ENCODE results near the gene KCTD1. TPM values are rescaled to one million over a fixed set of nuclear protein-coding genes. Genes with fewer than 3 reads are reported as not detected.

Gene KCTD1
- total and polyA plus RNA-seq, 4 donors = 0.78 to 2.9 (median 2.0) TPM

DNA sequence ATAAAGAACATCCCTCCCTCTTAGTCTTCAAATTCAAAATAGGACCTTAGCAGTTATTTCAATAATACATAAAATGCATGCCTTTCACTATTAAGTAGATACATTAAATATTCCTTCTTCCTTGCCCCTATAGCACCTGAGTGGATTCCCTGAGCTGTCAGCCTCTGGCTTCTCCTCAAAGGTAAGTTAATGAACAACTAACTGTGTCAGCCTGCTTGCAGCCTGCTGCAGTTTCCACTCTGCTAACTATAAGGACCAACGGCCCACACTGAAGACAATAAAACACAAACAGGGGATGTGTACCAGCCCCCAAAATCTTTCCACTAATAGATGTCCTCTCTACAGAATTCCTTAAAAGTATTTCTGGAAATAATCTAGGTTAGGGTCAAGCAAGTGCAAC is 5.0 kb downstream of the KCTD1 start (continued):
- TF ChIP-seq REST (IDR thresholded peaks at IDR 0.05) (no peak), RXRA (IDR thresholded peaks at IDR 0.05) (no peak), NR2F2 (IDR thresholded peaks at IDR 0.05) (no peak)

DNA sequence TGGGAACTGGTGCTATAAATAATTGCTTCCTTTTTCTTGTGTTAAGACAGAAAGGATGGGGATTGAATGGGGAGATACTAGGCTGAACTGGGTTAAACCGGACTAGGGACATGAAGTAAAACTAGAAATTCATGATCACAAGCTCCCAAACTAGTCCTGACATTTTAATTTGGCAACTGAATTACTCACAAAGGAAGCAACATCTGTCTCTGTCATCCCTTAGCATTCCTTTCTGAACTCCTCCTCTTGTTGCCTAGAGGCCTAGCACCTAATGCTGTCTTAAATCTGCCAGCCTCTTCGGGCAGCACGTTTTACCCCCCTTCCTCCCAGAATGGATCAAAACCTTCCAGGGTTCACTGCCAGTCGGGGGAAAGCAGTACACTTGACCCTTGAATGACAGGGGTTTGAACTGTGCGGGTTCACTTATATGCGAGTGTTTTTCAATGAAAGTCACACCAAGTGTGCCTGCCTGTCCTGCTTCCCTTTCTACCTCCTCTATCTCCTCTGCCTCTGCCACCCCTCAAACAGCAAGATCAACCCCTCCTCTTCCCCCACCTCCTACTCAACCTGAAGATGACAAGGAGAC is 8.2 kb downstream of the KCTD1 start:
- no peak for DNase-seq (ENCODE audit: low spot score)
- Histone ChIP-seq H3K4me3 (ENCODE audit: low read depth in 1 of 3, low read length in 3 of 3) (no peak overlapping the region), H3K9me3 (ENCODE audit: control insufficient read depth in 4 of 4, low read length in 3 of 4) (no peaks in the 10 kb centered on the region), H3K27ac (ENCODE audit: low read depth in 1 of 2, low read length in 2 of 2) (no peak overlapping the region), H3K27me3 (ENCODE audit: control insufficient read depth in 4 of 4, insufficient read depth in 4 of 4, low read length in 3 of 4) (no peaks in the 10 kb centered on the region), H3K9ac (ENCODE audit: low read depth in 1 of 2, low read length in 2 of 2) (no peak overlapping the region), H3K4me1 (ENCODE audit: control insufficient read depth in 4 of 4, insufficient read depth in 4 of 4, low read length in 3 of 4) (peaks cover 0 to 19% (median 7%) of the 10 kb centered on the region in 4 donors), H3K36me3 (ENCODE audit: control insufficient read depth in 4 of 4, insufficient read depth in 3 of 4, low read depth in 1 of 4, low read length in 3 of 4) (no peaks in the 10 kb centered on the region)
- no peak for TF ChIP-seq YY1 (IDR thresholded peaks at IDR 0.05)
- TF ChIP-seq REST (IDR thresholded peaks at IDR 0.05) = no peak
- TF ChIP-seq GABPA (IDR thresholded peaks at IDR 0.05 in 1 of 2, conservative IDR thresholded peaks at IDR 0.05 in 1 of 2) = no peak
- no peak for TF ChIP-seq SP1 (IDR thresholded peaks at IDR 0.05)
- TF ChIP-seq ZBTB33 (IDR thresholded peaks at IDR 0.05) = no peak
- no peak for TF ChIP-seq JUND (IDR thresholded peaks at IDR 0.05)
- TF ChIP-seq HNF4G (IDR thresholded peaks at IDR 0.05) = no peak
- no peak for TF ChIP-seq HNF4A (conservative IDR thresholded peaks at IDR 0.05)
- no peak for TF ChIP-seq EGR1 (IDR thresholded peaks at IDR 0.05; ENCODE audit: low read depth in 2 of 2)
- 85% methylated on average over 6 of the region's 6 CpGs for WGBS

DNA sequence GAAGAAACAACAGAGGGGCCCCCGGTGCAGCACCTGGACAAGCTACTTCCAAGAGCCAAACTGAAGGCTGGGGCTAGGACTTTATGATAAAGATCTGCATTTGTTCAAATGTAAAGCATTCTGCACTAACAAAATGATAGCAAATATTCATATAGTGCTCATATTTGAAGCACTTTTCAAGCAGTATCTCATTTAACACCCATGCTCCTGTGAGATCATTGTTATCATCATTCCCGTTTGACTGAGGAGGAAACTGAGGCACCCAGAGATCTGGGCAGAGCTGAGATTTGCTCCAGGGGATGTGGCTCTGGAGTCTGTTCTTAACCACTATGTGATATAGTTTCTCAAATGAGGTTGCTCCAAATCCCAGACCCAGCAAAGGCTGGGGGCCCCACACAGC is 9.8 kb downstream of the KCTD1 start:
- 94% methylated on average over 2 of the region's 2 CpGs for WGBS
- Histone ChIP-seq H3K27me3 (ENCODE audit: control insufficient read depth in 4 of 4, insufficient read depth in 4 of 4, low read length in 3 of 4) (no peaks in the 10 kb centered on the region), H3K9me3 (ENCODE audit: control insufficient read depth in 4 of 4, low read length in 3 of 4) (no peaks in the 10 kb centered on the region), H3K36me3 (ENCODE audit: control insufficient read depth in 4 of 4, insufficient read depth in 3 of 4, low read depth in 1 of 4, low read length in 3 of 4) (no peaks in the 10 kb centered on the region), H3K4me1 (ENCODE audit: control insufficient read depth in 4 of 4, insufficient read depth in 4 of 4, low read length in 3 of 4) (peaks cover 0 to 5% (median 4%) of the 10 kb centered on the region in 4 donors), H3K4me3 (ENCODE audit: low read depth in 1 of 3, low read length in 3 of 3) (no peak overlapping the region), H3K9ac (ENCODE audit: low read depth in 1 of 2, low read length in 2 of 2) (no peak overlapping the region), H3K27ac (ENCODE audit: low read depth in 1 of 2, low read length in 2 of 2) (no peak overlapping the region)
- DNase-seq (ENCODE audit: low spot score) = no peak
- no peak for TF ChIP-seq SP1 (IDR thresholded peaks at IDR 0.05)
- TF ChIP-seq TAF1 (conservative IDR thresholded peaks at IDR 0.05) = no peak
- no peak for TF ChIP-seq EGR1 (IDR thresholded peaks at IDR 0.05; ENCODE audit: low read depth in 2 of 2)
- TF ChIP-seq, protein P1, sequence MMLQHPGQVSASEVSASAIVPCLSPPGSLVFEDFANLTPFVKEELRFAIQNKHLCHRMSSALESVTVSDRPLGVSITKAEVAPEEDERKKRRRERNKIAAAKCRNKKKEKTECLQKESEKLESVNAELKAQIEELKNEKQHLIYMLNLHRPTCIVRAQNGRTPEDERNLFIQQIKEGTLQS (IDR thresholded peaks at IDR 0.05) = no peak
- no peak for TF ChIP-seq NR2F2 (IDR thresholded peaks at IDR 0.05)
- TF ChIP-seq HNF4G (IDR thresholded peaks at IDR 0.05) = no peak
- TF ChIP-seq, protein P2, sequence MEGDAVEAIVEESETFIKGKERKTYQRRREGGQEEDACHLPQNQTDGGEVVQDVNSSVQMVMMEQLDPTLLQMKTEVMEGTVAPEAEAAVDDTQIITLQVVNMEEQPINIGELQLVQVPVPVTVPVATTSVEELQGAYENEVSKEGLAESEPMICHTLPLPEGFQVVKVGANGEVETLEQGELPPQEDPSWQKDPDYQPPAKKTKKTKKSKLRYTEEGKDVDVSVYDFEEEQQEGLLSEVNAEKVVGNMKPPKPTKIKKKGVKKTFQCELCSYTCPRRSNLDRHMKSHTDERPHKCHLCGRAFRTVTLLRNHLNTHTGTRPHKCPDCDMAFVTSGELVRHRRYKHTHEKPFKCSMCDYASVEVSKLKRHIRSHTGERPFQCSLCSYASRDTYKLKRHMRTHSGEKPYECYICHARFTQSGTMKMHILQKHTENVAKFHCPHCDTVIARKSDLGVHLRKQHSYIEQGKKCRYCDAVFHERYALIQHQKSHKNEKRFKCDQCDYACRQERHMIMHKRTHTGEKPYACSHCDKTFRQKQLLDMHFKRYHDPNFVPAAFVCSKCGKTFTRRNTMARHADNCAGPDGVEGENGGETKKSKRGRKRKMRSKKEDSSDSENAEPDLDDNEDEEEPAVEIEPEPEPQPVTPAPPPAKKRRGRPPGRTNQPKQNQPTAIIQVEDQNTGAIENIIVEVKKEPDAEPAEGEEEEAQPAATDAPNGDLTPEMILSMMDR (IDR thresholded peaks at IDR 0.05; ENCODE audit: low read depth, low read length, missing input control) = no peak
- no peak for TF ChIP-seq JUND (IDR thresholded peaks at IDR 0.05)
- no peak for TF ChIP-seq RAD21 (IDR thresholded peaks at IDR 0.05)
